Astrocyte (in vitro differentiated cells and primary cell): Measurements from ENCODE around the gene ARID4A. TPM values are rescaled to one million over a fixed set of nuclear protein-coding genes. Genes with fewer than 3 reads are reported as not detected.
A peak's percentile ranks its signal among the peaks of the same experiment; 100 is the strongest.

Experiments used
- DNase-seq: peaks from one replicate; pipeline ENCODE4 v3.0.0-alpha.2; 2010; ENCODE audit warnings: low read depth
- FAIRE-seq: peaks from 2 replicates; lab custom pipeline; 2011; peaks lifted over from hg19 to GRCh38; lab: Jason Lieb, UNC
- H2AFZ ChIP-seq: 2 replicates; pipeline ENCODE4 v1.6.0; 2012; ENCODE audit warnings: low read depth, low read length, inconsistent platforms
- H3K27ac ChIP-seq: 2 replicates; pipeline ENCODE4 v1.5.1; 2011; ENCODE audit warnings: low read depth, low read length, inconsistent platforms
- H3K27me3 ChIP-seq: 2 replicates; pipeline ENCODE4 v1.6.0; 2011; ENCODE audit warnings: low read length, inconsistent platforms; ENCODE audit not compliant: insufficient read depth
- H3K36me3 ChIP-seq: 2 replicates; pipeline ENCODE4 v1.5.1; 2011; ENCODE audit warnings: low read length, inconsistent platforms; ENCODE audit not compliant: insufficient read depth
- H3K4me1 ChIP-seq: 2 replicates; pipeline ENCODE4 v1.5.1; 2011; ENCODE audit warnings: low read length, inconsistent platforms; ENCODE audit not compliant: insufficient read depth
- H3K4me2 ChIP-seq: 2 replicates; pipeline ENCODE4 v1.6.0; 2012; ENCODE audit warnings: low read length, inconsistent platforms
- H3K4me3 ChIP-seq: 2 replicates; pipeline ENCODE4 v1.5.1; 2011; ENCODE audit warnings: low read depth, mild to moderate bottlenecking, low read length, inconsistent platforms; ENCODE audit not compliant: insufficient read depth
- H3K79me2 ChIP-seq: 2 replicates; pipeline ENCODE4 v1.6.0; 2012; ENCODE audit warnings: mild to moderate bottlenecking, low read length, inconsistent platforms; ENCODE audit not compliant: insufficient read depth
- H3K9ac ChIP-seq: 2 replicates; pipeline ENCODE4 v1.6.0; 2012; ENCODE audit warnings: mild to moderate bottlenecking, low read length, inconsistent platforms
- H3K9me3 ChIP-seq: 2 replicates; pipeline ENCODE4 v1.5.1; 2012; ENCODE audit warnings: low read depth, mild to moderate bottlenecking, low read length, inconsistent platforms; ENCODE audit not compliant: insufficient read depth
- H4K20me1 ChIP-seq: 2 replicates; pipeline ENCODE4 v1.6.0; 2012; ENCODE audit warnings: low read length, inconsistent platforms; ENCODE audit not compliant: insufficient read depth
- H3K27ac Mint-ChIP-seq: one replicate; pipeline ENCODE4 v1.8.0; 2021; ENCODE audit warnings: mild to moderate bottlenecking, mixed read lengths; ENCODE audit not compliant: unreplicated experiment
- H3K27me3 Mint-ChIP-seq: one replicate; pipeline ENCODE4 v1.8.0; 2021; ENCODE audit warnings: low read depth, mixed read lengths; ENCODE audit not compliant: unreplicated experiment
- H3K36me3 Mint-ChIP-seq: one replicate; pipeline ENCODE4 v1.8.0; 2021; ENCODE audit warnings: low read depth, mixed read lengths; ENCODE audit not compliant: unreplicated experiment
- H3K4me1 Mint-ChIP-seq: one replicate; pipeline ENCODE4 v1.8.0; 2021; ENCODE audit warnings: low read depth, mixed read lengths; ENCODE audit not compliant: unreplicated experiment
- H3K4me3 Mint-ChIP-seq: one replicate; pipeline ENCODE4 v1.8.0; 2021; ENCODE audit warnings: mild to moderate bottlenecking, moderate library complexity, mixed read lengths; ENCODE audit not compliant: unreplicated experiment
- H3K9me3 Mint-ChIP-seq: one replicate; pipeline ENCODE4 v1.8.0; 2021; ENCODE audit warnings: mild to moderate bottlenecking, mixed read lengths; ENCODE audit not compliant: unreplicated experiment
- CTCF ChIP-seq: IDR thresholded peaks from 2 replicates; pipeline ENCODE4 v1.5.1; 2011; ENCODE audit warnings: low read depth, mild to moderate bottlenecking, inconsistent platforms, low read length, moderate library complexity; ENCODE audit not compliant: insufficient read depth
- EZH2 ChIP-seq: IDR thresholded peaks from 2 replicates; pipeline ENCODE4 v1.6.1; 2012; ENCODE audit warnings: mild to moderate bottlenecking, low read length, inconsistent platforms; ENCODE audit not compliant: insufficient read depth
- total RNA-seq: library from RNA; stranded (reverse); gene quantifications from 2 replicates; pipeline ENCODE4 v1.2.1, GENCODE V29; 2021

ARID4A gene
- total RNA-seq, 1 donor from 2014 or later: 26.6 TPM

GRCh38 chr14:58275527-58276190 lies 22.7 kb upstream of the ARID4A start:
- Histone ChIP-seq H3K79me2 (peaks cover 88% of the 10 kb centered on the region), H3K9me3 (no peaks in the 10 kb centered on the region), H3K27ac (no peak overlapping the region), H3K27me3 (no peaks in the 10 kb centered on the region), H3K9ac (no peak overlapping the region), H2AFZ (no peak overlapping the region), H3K4me1 (peaks cover under 1% of the 10 kb centered on the region), H3K4me3 (no peak overlapping the region), H3K4me2 (no peak overlapping the region), H4K20me1 (peaks cover 49% of the 10 kb centered on the region), H3K36me3 (peaks cover 24% of the 10 kb centered on the region)
- Mint-ChIP-seq H3K4me1 (peaks cover 11% of the 10 kb centered on the region), H3K27me3 (no peaks in the 10 kb centered on the region), H3K9me3 (no peaks in the 10 kb centered on the region), H3K36me3 (no peaks in the 10 kb centered on the region), H3K27ac (no peak overlapping the region), H3K4me3 (no peak overlapping the region)
- FAIRE-seq: peak; percentile 5
- no peak for DNase-seq
- TF ChIP-seq EZH2 (no peak), CTCF (no peak)

GRCh38 chr14:58276208-58276607 lies 22.1 kb upstream of the ARID4A start:
- Histone ChIP-seq H3K27ac (no peak overlapping the region), H3K4me2 (peak overlapping the region; percentile 13), H3K27me3 (no peaks in the 10 kb centered on the region), H3K9me3 (no peaks in the 10 kb centered on the region), H3K4me3 (no peak overlapping the region), H3K9ac (no peak overlapping the region), H3K36me3 (peaks cover 24% of the 10 kb centered on the region), H3K4me1 (peaks cover 6% of the 10 kb centered on the region), H2AFZ (no peak overlapping the region), H4K20me1 (peaks cover 54% of the 10 kb centered on the region), H3K79me2 (peaks cover 92% of the 10 kb centered on the region)
- Mint-ChIP-seq H3K4me1 (peaks cover 16% of the 10 kb centered on the region), H3K36me3 (no peaks in the 10 kb centered on the region), H3K27ac (no peak overlapping the region), H3K4me3 (no peak overlapping the region), H3K27me3 (no peaks in the 10 kb centered on the region), H3K9me3 (no peaks in the 10 kb centered on the region)
- FAIRE-seq (no peak), DNase-seq (no peak)
- no peak for TF ChIP-seq EZH2
- TF ChIP-seq CTCF: no peak

- TF ChIP-seq CTCF (no peak), EZH2 (no peak)
- Histone ChIP-seq H3K27me3 (no peaks in the 10 kb centered on the region), H2AFZ (no peak overlapping the region), H3K4me1 (peaks cover 17% of the 10 kb centered on the region), H3K9me3 (no peaks in the 10 kb centered on the region), H3K4me2 (no peak overlapping the region), H3K4me3 (no peak overlapping the region), H3K27ac (no peak overlapping the region), H3K9ac (no peak overlapping the region), H3K36me3 (peaks cover 6% of the 10 kb centered on the region), H3K79me2 (peaks cover 94% of the 10 kb centered on the region), H4K20me1 (peaks cover 44% of the 10 kb centered on the region)
- DNase-seq (no peak), FAIRE-seq (no peak)
- Mint-ChIP-seq H3K27me3 (no peaks in the 10 kb centered on the region), H3K4me1 (peaks cover 30% of the 10 kb centered on the region), H3K36me3 (peaks cover 1% of the 10 kb centered on the region), H3K9me3 (no peaks in the 10 kb centered on the region), H3K27ac (no peak overlapping the region), H3K4me3 (no peak overlapping the region)
Observed at GRCh38 chr14:58278177-58278576, 20.2 kb upstream of the ARID4A start.
